Fibroblast of lung (primary cell): ENCODE results near the gene IGF1R. TPM values are rescaled to one million over a fixed set of nuclear protein-coding genes. Genes with fewer than 3 reads are reported as not detected.

Experiments
- DNase-seq, 2 donors: peaks; one replicate each; pipeline versions ENCODE4 v3.0.0 to v3.0.0-alpha.2; 2010; ENCODE audit warnings: low read depth in 2 of 2
- H2AFZ ChIP-seq: 2 replicates; pipeline ENCODE4 v1.5.1; 2012; ENCODE audit warnings: low read length, control low read depth, inconsistent platforms
- H3K27ac ChIP-seq: 2 replicates; pipeline ENCODE4 v1.5.1; 2011; ENCODE audit warnings: low read length, control low read depth; ENCODE audit not compliant: insufficient read depth
- H3K27me3 ChIP-seq: 2 replicates; pipeline ENCODE4 v1.5.1; 2011; ENCODE audit warnings: mild to moderate bottlenecking, low read length; ENCODE audit not compliant: control insufficient read depth, insufficient read depth
- H3K36me3 ChIP-seq: 2 replicates; pipeline ENCODE4 v1.5.1; 2011; ENCODE audit warnings: low read length; ENCODE audit not compliant: control insufficient read depth, insufficient read depth
- H3K4me1 ChIP-seq: 2 replicates; pipeline ENCODE4 v1.5.1; 2011; ENCODE audit warnings: low read length; ENCODE audit not compliant: control insufficient read depth, insufficient read depth; ENCODE audit errors: extremely low read depth
- H3K4me2 ChIP-seq: 2 replicates; pipeline ENCODE4 v1.5.1; 2011; ENCODE audit warnings: low read length, control low read depth; ENCODE audit not compliant: insufficient read depth; ENCODE audit errors: extremely low read depth
- H3K4me3 ChIP-seq, 4 experiments: fragments of 200-600 bp in 1 of 4; sonication (generic) in 1 of 4; replicated peaks in 1 of 4; 2 replicates each; pipeline ENCODE4 v1.5.1; 2011 to 2016; ENCODE audit warnings: low read length in 4 of 4, low read depth in 3 of 4, mild to moderate bottlenecking in 3 of 4, control low read depth in 2 of 4, inconsistent platforms in 1 of 4, mixed read lengths in 1 of 4; ENCODE audit not compliant: insufficient read depth in 1 of 4; ENCODE audit errors: control extremely low read depth in 1 of 4
- H3K79me2 ChIP-seq: 2 replicates; pipeline ENCODE4 v1.5.1; 2012; ENCODE audit warnings: mild to moderate bottlenecking, low read length, inconsistent platforms; ENCODE audit not compliant: control insufficient read depth, insufficient read depth
- H3K9ac ChIP-seq: 2 replicates; pipeline ENCODE4 v1.5.1; 2011; ENCODE audit warnings: mild to moderate bottlenecking, low read length, control low read depth; ENCODE audit not compliant: insufficient read depth
- H3K9me3 ChIP-seq: 2 replicates; pipeline ENCODE4 v1.5.1; 2012; ENCODE audit warnings: low read depth, low read length; ENCODE audit not compliant: control insufficient read depth, insufficient read depth
- H4K20me1 ChIP-seq: 2 replicates; pipeline ENCODE4 v1.5.1; 2011; ENCODE audit warnings: low read length; ENCODE audit not compliant: control insufficient read depth, insufficient read depth; ENCODE audit errors: extremely low read depth
- CTCF ChIP-seq, 2 donors: IDR thresholded peaks in 1 of 2; conservative IDR thresholded peaks in 1 of 2; 1 replicate in 1 of 2; 2 replicates in 1 of 2; pipeline ENCODE4 v1.5.1; 2011 to 2012; ENCODE audit warnings: low read length in 2 of 2, control low read depth in 1 of 2, inconsistent platforms in 1 of 2, low read depth in 1 of 2, mild to moderate bottlenecking in 1 of 2
- EZH2 ChIP-seq: IDR thresholded peaks from 2 replicates; pipeline ENCODE4 v1.5.1; 2012; ENCODE audit warnings: low read length, control low read depth, mild to moderate bottlenecking; ENCODE audit errors: missing control alignments
- polyA plus RNA-seq, 2 donors: library from polyadenylated mRNA; depleted of rRNA in 1 of 2; stranded (reverse) in 1 of 2; unstranded in 1 of 2; fragments of >200 nt; gene quantifications; 2 replicates each; pipeline ENCODE4 v1.2.1, GENCODE V29; 2011 to 2012; ENCODE audit warnings: missing spikeins in 1 of 2
- total RNA-seq: library from RNA; depleted of rRNA; stranded (reverse); fragments of >200 nt; gene quantifications from 2 replicates; pipeline ENCODE4 v1.2.1, GENCODE V29; 2014

Gene IGF1R
- total and polyA plus RNA-seq, 2 donors (not counting 1 experiment from before 2014, with no cell fraction given): 14.6 to 28.6 TPM

GRCh38 chr15:98938799-98939198 is 290.5 kb downstream of the IGF1R start:
- Histone ChIP-seq H3K79me2 (no peaks in the 10 kb centered on the region), H3K4me1 (peaks cover 8% of the 10 kb centered on the region), H2AFZ (no peak overlapping the region), H3K9me3 (no peaks in the 10 kb centered on the region), H3K27me3 (no peaks in the 10 kb centered on the region), H3K27ac (no peak overlapping the region), H3K4me3 (no peak overlapping the region), H4K20me1 (no peaks in the 10 kb centered on the region), H3K36me3 (peaks cover 5% of the 10 kb centered on the region), H3K4me2 (no peak overlapping the region), H3K9ac (no peak overlapping the region)
- DNase-seq: no peak
- TF ChIP-seq CTCF (conservative IDR thresholded peaks at IDR 0.05 in 1 of 2, IDR thresholded peaks at IDR 0.05 in 1 of 2; ENCODE audit: low read depth in 1 of 2, low read length in 2 of 2) (no peak), EZH2 (no peak)

GRCh38 chr15:98939311-98940080 is 291.2 kb downstream of the IGF1R start:
- no peak overlapping the region for H2AFZ ChIP-seq
- TF ChIP-seq CTCF (conservative IDR thresholded peaks at IDR 0.05 in 1 of 2, IDR thresholded peaks at IDR 0.05 in 1 of 2; ENCODE audit: low read depth in 1 of 2, low read length in 2 of 2) (no peak), EZH2 (no peak)

GRCh38 chr15:98941595-98942255 is 293.4 kb downstream of the IGF1R start:
- DNase-seq: no peak
- no peak overlapping the region for H3K27ac ChIP-seq

More at GRCh38 chr15:98939311-98940080, 291.2 kb downstream of the IGF1R start:
- Histone ChIP-seq H3K4me3 (no peak overlapping the region), H3K79me2 (no peaks in the 10 kb centered on the region), H3K27me3 (no peaks in the 10 kb centered on the region), H3K9me3 (no peaks in the 10 kb centered on the region), H4K20me1 (no peaks in the 10 kb centered on the region), H3K36me3 (peaks cover 5% of the 10 kb centered on the region), H3K4me2 (no peak overlapping the region), H3K4me1 (peaks cover 8% of the 10 kb centered on the region), H3K9ac (no peak overlapping the region), H3K27ac (no peak overlapping the region)
- no peak for DNase-seq

More at GRCh38 chr15:98941595-98942255, 293.4 kb downstream of the IGF1R start:
- Histone ChIP-seq H3K79me2 (no peaks in the 10 kb centered on the region), H3K27me3 (no peaks in the 10 kb centered on the region), H3K4me1 (peaks cover 12% of the 10 kb centered on the region), H4K20me1 (no peaks in the 10 kb centered on the region), H3K4me2 (no peak overlapping the region), H3K36me3 (peaks cover 5% of the 10 kb centered on the region), H2AFZ (no peak overlapping the region), H3K9ac (no peak overlapping the region), H3K9me3 (no peaks in the 10 kb centered on the region), H3K4me3 (no peak overlapping the region)
- no peak for TF ChIP-seq CTCF (conservative IDR thresholded peaks at IDR 0.05 in 1 of 2, IDR thresholded peaks at IDR 0.05 in 1 of 2; ENCODE audit: low read depth in 1 of 2, low read length in 2 of 2)
- TF ChIP-seq EZH2: no peak
